ENCODE measurements around the gene LPIN1. TPM values are rescaled to one million over a fixed set of nuclear protein-coding genes. Genes with fewer than 3 reads are reported as not detected.

Gene LPIN1
- total and polyA plus RNA-seq, 2 of the 8 experiments (the other 6 are each of a cell fraction or from before 2014, with no cell fraction given), result 4.3 to 9.8 TPM

DNA sequence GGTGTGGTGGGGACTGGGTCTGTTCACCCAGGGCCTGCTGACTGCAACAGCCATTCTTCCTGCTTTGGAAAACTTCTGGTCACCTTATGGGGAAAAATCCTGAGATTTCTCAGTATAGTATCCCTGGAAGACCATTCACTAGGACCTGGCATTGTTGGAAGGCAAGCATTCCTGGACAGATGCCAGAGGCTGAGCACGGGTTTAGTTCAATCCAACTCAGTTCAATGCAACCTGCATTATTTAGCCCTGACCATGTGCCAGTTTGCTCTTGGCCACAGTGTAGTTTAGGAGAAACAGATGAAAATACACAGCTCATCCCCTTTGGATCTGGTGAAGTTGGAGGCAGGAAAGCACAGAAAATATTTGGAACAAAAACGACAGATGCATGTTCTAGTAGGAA, 95.9 kb downstream of the LPIN1 start (continued):
- TF ChIP-seq, protein P1, sequence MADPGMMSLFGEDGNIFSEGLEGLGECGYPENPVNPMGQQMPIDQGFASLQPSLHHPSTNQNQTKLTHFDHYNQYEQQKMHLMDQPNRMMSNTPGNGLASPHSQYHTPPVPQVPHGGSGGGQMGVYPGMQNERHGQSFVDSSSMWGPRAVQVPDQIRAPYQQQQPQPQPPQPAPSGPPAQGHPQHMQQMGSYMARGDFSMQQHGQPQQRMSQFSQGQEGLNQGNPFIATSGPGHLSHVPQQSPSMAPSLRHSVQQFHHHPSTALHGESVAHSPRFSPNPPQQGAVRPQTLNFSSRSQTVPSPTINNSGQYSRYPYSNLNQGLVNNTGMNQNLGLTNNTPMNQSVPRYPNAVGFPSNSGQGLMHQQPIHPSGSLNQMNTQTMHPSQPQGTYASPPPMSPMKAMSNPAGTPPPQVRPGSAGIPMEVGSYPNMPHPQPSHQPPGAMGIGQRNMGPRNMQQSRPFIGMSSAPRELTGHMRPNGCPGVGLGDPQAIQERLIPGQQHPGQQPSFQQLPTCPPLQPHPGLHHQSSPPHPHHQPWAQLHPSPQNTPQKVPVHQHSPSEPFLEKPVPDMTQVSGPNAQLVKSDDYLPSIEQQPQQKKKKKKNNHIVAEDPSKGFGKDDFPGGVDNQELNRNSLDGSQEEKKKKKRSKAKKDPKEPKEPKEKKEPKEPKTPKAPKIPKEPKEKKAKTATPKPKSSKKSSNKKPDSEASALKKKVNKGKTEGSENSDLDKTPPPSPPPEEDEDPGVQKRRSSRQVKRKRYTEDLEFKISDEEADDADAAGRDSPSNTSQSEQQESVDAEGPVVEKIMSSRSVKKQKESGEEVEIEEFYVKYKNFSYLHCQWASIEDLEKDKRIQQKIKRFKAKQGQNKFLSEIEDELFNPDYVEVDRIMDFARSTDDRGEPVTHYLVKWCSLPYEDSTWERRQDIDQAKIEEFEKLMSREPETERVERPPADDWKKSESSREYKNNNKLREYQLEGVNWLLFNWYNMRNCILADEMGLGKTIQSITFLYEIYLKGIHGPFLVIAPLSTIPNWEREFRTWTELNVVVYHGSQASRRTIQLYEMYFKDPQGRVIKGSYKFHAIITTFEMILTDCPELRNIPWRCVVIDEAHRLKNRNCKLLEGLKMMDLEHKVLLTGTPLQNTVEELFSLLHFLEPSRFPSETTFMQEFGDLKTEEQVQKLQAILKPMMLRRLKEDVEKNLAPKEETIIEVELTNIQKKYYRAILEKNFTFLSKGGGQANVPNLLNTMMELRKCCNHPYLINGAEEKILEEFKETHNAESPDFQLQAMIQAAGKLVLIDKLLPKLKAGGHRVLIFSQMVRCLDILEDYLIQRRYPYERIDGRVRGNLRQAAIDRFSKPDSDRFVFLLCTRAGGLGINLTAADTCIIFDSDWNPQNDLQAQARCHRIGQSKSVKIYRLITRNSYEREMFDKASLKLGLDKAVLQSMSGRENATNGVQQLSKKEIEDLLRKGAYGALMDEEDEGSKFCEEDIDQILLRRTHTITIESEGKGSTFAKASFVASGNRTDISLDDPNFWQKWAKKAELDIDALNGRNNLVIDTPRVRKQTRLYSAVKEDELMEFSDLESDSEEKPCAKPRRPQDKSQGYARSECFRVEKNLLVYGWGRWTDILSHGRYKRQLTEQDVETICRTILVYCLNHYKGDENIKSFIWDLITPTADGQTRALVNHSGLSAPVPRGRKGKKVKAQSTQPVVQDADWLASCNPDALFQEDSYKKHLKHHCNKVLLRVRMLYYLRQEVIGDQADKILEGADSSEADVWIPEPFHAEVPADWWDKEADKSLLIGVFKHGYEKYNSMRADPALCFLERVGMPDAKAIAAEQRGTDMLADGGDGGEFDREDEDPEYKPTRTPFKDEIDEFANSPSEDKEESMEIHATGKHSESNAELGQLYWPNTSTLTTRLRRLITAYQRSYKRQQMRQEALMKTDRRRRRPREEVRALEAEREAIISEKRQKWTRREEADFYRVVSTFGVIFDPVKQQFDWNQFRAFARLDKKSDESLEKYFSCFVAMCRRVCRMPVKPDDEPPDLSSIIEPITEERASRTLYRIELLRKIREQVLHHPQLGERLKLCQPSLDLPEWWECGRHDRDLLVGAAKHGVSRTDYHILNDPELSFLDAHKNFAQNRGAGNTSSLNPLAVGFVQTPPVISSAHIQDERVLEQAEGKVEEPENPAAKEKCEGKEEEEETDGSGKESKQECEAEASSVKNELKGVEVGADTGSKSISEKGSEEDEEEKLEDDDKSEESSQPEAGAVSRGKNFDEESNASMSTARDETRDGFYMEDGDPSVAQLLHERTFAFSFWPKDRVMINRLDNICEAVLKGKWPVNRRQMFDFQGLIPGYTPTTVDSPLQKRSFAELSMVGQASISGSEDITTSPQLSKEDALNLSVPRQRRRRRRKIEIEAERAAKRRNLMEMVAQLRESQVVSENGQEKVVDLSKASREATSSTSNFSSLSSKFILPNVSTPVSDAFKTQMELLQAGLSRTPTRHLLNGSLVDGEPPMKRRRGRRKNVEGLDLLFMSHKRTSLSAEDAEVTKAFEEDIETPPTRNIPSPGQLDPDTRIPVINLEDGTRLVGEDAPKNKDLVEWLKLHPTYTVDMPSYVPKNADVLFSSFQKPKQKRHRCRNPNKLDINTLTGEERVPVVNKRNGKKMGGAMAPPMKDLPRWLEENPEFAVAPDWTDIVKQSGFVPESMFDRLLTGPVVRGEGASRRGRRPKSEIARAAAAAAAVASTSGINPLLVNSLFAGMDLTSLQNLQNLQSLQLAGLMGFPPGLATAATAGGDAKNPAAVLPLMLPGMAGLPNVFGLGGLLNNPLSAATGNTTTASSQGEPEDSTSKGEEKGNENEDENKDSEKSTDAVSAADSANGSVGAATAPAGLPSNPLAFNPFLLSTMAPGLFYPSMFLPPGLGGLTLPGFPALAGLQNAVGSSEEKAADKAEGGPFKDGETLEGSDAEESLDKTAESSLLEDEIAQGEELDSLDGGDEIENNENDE (IDR thresholded peaks at IDR 0.05; ENCODE audit: insufficient replicate concordance, low read length), result no peak
- TF ChIP-seq ASH2L (IDR thresholded peaks at IDR 0.05; ENCODE audit: low read length), result no peak
- TF ChIP-seq PHF8 (conservative IDR thresholded peaks at IDR 0.05; ENCODE audit: low read depth, low read length), result no peak
- TF ChIP-seq CTBP2 (IDR thresholded peaks at IDR 0.05; ENCODE audit: borderline replicate concordance, insufficient read depth, insufficient read length, low read length), result no peak
- no peak for TF ChIP-seq CHD1 (IDR thresholded peaks at IDR 0.05; ENCODE audit: low read depth, low read length)
- TF ChIP-seq SP4 (IDR thresholded peaks at IDR 0.05; ENCODE audit: low read length), result no peak
- TF ChIP-seq EZH2 (IDR thresholded peaks at IDR 0.05; ENCODE audit: low read depth, low read length, severe bottlenecking), result no peak
- no peak for TF ChIP-seq YY1 (IDR thresholded peaks at IDR 0.05; ENCODE audit: low read depth, low read length)
- no peak for TF ChIP-seq SP1 (IDR thresholded peaks at IDR 0.05; ENCODE audit: low read depth, low read length)
- no peak for TF ChIP-seq BACH1 (IDR thresholded peaks at IDR 0.05; ENCODE audit: low read length)
- TF ChIP-seq TEAD4 (IDR thresholded peaks at IDR 0.05; ENCODE audit: low read depth, low read length), result no peak
- TF ChIP-seq, protein P2, sequence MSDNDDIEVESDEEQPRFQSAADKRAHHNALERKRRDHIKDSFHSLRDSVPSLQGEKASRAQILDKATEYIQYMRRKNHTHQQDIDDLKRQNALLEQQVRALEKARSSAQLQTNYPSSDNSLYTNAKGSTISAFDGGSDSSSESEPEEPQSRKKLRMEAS (IDR thresholded peaks at IDR 0.05), result no peak

Measured in H1 (cell line).